Mesenteric fat pad (tissue), 1 donor: ENCODE data around the gene TUBGCP6. TPM values are rescaled to one million over a fixed set of nuclear protein-coding genes. Genes with fewer than 3 reads are reported as not detected.

ENCODE experiments used
- DNase-seq: peaks from one replicate; pipeline ENCODE4 v3.0.0-alpha.2; 2020; ENCODE audit warnings: low spot score
- total RNA-seq: library from RNA; stranded (reverse); fragmentation: NEBNext Ultra II Directional; extraction: Animal tissue kit (Norgen Biotek cat#: 25700); gene quantifications from one replicate; pipeline ENCODE4 v1.2.1, GENCODE V29; 2021
- donor health status: DM: yes; HTN: yes; CAD: no.

TUBGCP6 gene
- total RNA-seq, 1 donor from 2014 or later: 27.6 TPM

- no peak for DNase-seq
These were observed 60.6 kb downstream of the TUBGCP6 start for GRCh38 chr22:50184004-50184901.

- DNase-seq: no peak
These were observed 61.5 kb downstream of the TUBGCP6 start for GRCh38 chr22:50183141-50183971.

GRCh38 chr22:50182176-50183081 lies 62.4 kb downstream of the TUBGCP6 start:
- DNase-seq: no peak

- no peak for DNase-seq
These were observed 63.9 kb downstream of the TUBGCP6 start for GRCh38 chr22:50180727-50181521.

GRCh38 chr22:50179937-50180726 lies 64.7 kb downstream of the TUBGCP6 start:
- DNase-seq: no peak

GRCh38 chr22:50178871-50179869 lies 65.7 kb downstream of the TUBGCP6 start:
- no peak for DNase-seq

GRCh38 chr22:50178471-50178864 lies 66.4 kb downstream of the TUBGCP6 start:
- no peak for DNase-seq

GRCh38 chr22:50177537-50178470 lies 67.0 kb downstream of the TUBGCP6 start:
- no peak for DNase-seq

GRCh38 chr22:50176850-50177536 lies 67.8 kb downstream of the TUBGCP6 start:
- no peak for DNase-seq

GRCh38 chr22:50175921-50176849 lies 68.6 kb downstream of the TUBGCP6 start:
- no peak for DNase-seq

- no peak for DNase-seq
These were observed 69.7 kb downstream of the TUBGCP6 start for GRCh38 chr22:50175191-50175461.

- DNase-seq: no peak
These were observed 70.2 kb downstream of the TUBGCP6 start for GRCh38 chr22:50174382-50175190.

- DNase-seq: no peak
These were observed 70.9 kb downstream of the TUBGCP6 start for GRCh38 chr22:50173983-50174355.

- no peak for DNase-seq
These were observed 71.4 kb downstream of the TUBGCP6 start for GRCh38 chr22:50173311-50173982.
